ENCODE data around the gene CAMTA1. TPM values are rescaled to one million over a fixed set of nuclear protein-coding genes. Genes with fewer than 3 reads are reported as not detected.

The CAMTA1 gene
- total RNA-seq, 4 donors from 2014 or later, result 45.3 to 68.9 (median 62.0) TPM

DNA sequence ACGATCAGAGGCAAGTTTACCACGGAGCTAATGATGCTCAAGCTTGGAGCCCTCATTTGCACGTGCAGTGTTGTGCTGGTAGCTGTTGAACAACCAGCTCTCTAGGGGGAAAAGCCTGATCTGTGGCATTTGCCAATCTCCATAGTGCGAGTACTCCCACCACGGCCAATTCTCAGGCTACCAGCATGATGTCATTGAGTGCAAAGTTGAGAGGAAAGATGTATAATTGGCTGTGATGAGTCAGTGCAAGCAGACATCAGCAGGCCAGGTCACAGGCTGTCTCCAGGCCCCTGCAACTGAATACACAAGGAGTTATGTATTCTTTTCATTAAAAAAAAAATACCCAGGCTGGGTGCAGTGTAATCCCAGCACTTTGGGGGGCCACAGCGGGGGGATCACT is 752.8 kb downstream of the CAMTA1 start:
- ATAC-seq (ENCODE audit: low FRiP score) (no peak), DNase-seq (ENCODE audit: low spot score) (no peak)
- TF ChIP-seq, protein P1, sequence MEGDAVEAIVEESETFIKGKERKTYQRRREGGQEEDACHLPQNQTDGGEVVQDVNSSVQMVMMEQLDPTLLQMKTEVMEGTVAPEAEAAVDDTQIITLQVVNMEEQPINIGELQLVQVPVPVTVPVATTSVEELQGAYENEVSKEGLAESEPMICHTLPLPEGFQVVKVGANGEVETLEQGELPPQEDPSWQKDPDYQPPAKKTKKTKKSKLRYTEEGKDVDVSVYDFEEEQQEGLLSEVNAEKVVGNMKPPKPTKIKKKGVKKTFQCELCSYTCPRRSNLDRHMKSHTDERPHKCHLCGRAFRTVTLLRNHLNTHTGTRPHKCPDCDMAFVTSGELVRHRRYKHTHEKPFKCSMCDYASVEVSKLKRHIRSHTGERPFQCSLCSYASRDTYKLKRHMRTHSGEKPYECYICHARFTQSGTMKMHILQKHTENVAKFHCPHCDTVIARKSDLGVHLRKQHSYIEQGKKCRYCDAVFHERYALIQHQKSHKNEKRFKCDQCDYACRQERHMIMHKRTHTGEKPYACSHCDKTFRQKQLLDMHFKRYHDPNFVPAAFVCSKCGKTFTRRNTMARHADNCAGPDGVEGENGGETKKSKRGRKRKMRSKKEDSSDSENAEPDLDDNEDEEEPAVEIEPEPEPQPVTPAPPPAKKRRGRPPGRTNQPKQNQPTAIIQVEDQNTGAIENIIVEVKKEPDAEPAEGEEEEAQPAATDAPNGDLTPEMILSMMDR (IDR thresholded peaks at IDR 0.05), result no peak

DNA sequence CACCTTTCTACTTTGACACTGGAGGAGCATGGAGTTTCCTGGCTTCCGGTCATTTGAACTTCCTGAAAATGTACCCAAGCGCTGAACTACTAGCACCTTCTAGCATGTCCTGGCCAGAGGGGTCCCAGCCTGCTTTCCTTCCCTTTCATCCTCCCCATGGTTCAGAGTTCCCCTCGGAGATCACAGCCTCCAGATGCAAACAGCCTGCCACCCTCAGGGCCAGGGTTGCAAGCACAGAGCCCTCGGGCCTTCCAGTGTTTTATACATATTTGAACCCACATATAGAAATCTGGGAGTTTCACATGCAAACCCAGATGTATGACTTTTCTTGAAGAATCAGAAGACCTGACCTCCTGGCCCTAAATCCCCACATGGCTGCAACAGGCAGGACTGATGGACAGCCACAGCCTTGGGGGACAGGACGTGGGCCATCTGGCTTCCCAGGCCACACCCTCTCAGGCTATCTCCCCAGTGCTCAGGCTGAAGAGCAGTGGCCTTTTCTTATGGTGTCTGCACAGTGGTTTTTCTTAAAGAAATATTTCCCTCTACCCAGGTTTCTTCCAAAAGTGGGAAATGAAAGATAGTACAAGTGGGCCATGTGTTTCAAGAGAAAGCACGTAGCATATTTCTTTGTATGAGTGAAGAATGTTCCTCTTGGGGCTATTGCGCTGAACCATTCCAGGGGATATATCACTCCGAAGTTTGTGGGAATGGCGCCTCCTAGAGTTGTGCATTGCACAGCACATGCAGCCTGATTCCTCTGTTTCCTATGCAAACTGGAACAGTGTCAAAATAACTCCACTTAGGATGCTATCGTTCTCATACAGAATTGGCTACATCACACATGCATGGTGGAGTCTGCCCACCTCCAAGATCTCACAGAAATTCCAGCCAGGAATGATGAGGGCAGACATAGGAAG is 753.9 kb downstream of the CAMTA1 start:
- ATAC-seq (ENCODE audit: low FRiP score), result no peak
- no peak for DNase-seq (ENCODE audit: low spot score)

DNA sequence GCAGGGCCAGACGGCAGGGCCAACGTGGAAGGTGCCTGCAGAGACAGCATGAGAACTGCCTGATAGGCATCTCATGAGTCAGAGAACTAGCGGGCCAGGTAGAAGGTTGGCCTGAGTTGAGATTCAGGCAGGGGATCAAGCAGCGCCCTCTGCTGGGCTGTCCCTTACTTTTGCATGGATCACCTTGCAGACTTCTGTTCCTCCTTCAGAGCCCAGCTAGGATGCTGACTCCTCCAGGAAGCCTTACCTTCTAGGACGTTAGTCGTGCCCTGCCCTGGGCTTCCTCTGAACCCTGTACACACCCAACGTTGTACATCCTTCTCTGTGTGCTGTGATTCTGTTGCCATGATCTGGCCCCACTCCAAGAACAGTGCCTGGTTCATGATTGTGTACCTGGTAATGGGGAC is 754.5 kb downstream of the CAMTA1 start:
- TF ChIP-seq, protein P1 (IDR thresholded peaks at IDR 0.05), result no peak
- no peak for DNase-seq (ENCODE audit: low spot score)
- no peak for ATAC-seq (ENCODE audit: low FRiP score)

More for the DNA sequence above, 753.9 kb downstream of the CAMTA1 start:
- TF ChIP-seq, protein P1 (IDR thresholded peaks at IDR 0.05), result no peak

DNA sequence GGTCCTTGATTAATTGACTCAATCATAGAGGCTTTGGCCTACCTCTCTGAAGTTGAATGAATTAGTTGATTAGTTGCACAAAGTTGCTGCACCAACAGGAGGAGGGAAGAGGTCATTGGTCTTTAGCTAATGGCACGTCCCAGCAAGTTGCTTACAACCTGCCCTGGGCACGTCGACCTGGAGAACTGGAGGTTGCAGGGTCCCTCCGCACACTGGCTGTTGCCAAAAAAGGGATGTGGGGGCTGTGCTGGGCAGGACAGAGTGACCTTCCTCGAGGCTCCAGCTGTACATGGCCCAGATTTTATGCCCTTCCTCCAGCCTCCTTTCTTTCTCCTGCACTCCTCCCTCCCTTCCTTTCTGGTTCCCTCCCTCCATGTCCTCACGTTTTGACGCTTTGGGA is 755.6 kb downstream of the CAMTA1 start:
- TF ChIP-seq, protein P1 (IDR thresholded peaks at IDR 0.05), result no peak
- DNase-seq (ENCODE audit: low spot score) (no peak), ATAC-seq (ENCODE audit: low FRiP score) (no peak)

DNA sequence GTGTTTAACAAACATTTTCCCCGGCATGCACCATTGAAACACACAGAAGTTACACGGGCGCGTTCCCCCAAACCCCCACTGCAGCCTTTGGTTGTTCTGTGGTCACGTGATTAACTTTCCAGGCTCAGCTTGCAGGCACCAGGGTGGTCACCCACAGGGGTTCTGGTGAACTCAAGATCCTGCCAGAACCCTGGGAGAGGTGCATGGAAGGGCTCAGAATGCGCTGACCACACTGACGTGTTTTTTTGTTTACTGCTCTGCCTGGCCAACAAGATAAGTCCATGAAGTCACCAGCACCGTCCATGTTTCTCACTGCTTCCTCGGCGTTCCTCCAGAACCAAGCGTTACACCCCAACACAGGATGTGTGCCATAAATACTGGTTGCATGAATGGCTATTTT is 756.4 kb downstream of the CAMTA1 start:
- TF ChIP-seq, protein P1 (IDR thresholded peaks at IDR 0.05), result no peak
- DNase-seq (ENCODE audit: low spot score) (no peak), ATAC-seq (ENCODE audit: low FRiP score) (no peak)

GRCh38 chr1:7543718-7544090 is 758.5 kb downstream of the CAMTA1 start:
- ATAC-seq (ENCODE audit: low FRiP score) (no peak), DNase-seq (ENCODE audit: low spot score) (no peak)
- TF ChIP-seq, protein P1 (IDR thresholded peaks at IDR 0.05), result no peak

Measured in omental fat pad (tissue), 4 donors.